ENCODE results near the gene RAI1.

GRCh38 chr17:17807440-17807839 is 126.2 kb downstream of the RAI1 start:
- no peak for TF ChIP-seq POLR2A (IDR thresholded peaks at IDR 0.05; ENCODE audit: low read length)
- TF ChIP-seq GATA1 (IDR thresholded peaks at IDR 0.05; ENCODE audit: low read depth, low read length): no peak

Data from erythroblast (primary cell).